Fibroblast of lung (primary cell): ENCODE results near the gene ZNF860. TPM values are rescaled to one million over a fixed set of nuclear protein-coding genes. Genes with fewer than 3 reads are reported as not detected.
A peak's percentile ranks its signal among the peaks of the same experiment; 100 is the strongest.

ENCODE experiments used
- DNase-seq, 2 donors: peaks; one replicate each; pipeline versions ENCODE4 v3.0.0 to v3.0.0-alpha.2; 2010; ENCODE audit warnings: low read depth in 2 of 2
- H2AFZ ChIP-seq: 2 replicates; pipeline ENCODE4 v1.5.1; 2012; ENCODE audit warnings: low read length, control low read depth, inconsistent platforms
- H3K27ac ChIP-seq: 2 replicates; pipeline ENCODE4 v1.5.1; 2011; ENCODE audit warnings: low read length, control low read depth; ENCODE audit not compliant: insufficient read depth
- H3K27me3 ChIP-seq: 2 replicates; pipeline ENCODE4 v1.5.1; 2011; ENCODE audit warnings: mild to moderate bottlenecking, low read length; ENCODE audit not compliant: control insufficient read depth, insufficient read depth
- H3K36me3 ChIP-seq: 2 replicates; pipeline ENCODE4 v1.5.1; 2011; ENCODE audit warnings: low read length; ENCODE audit not compliant: control insufficient read depth, insufficient read depth
- H3K4me1 ChIP-seq: 2 replicates; pipeline ENCODE4 v1.5.1; 2011; ENCODE audit warnings: low read length; ENCODE audit not compliant: control insufficient read depth, insufficient read depth; ENCODE audit errors: extremely low read depth
- H3K4me2 ChIP-seq: 2 replicates; pipeline ENCODE4 v1.5.1; 2011; ENCODE audit warnings: low read length, control low read depth; ENCODE audit not compliant: insufficient read depth; ENCODE audit errors: extremely low read depth
- H3K4me3 ChIP-seq, 4 experiments: fragments of 200-600 bp in 1 of 4; sonication (generic) in 1 of 4; replicated peaks in 1 of 4; 2 replicates each; pipeline ENCODE4 v1.5.1; 2011 to 2016; ENCODE audit warnings: low read length in 4 of 4, low read depth in 3 of 4, mild to moderate bottlenecking in 3 of 4, control low read depth in 2 of 4, inconsistent platforms in 1 of 4, mixed read lengths in 1 of 4; ENCODE audit not compliant: insufficient read depth in 1 of 4; ENCODE audit errors: control extremely low read depth in 1 of 4
- H3K79me2 ChIP-seq: 2 replicates; pipeline ENCODE4 v1.5.1; 2012; ENCODE audit warnings: mild to moderate bottlenecking, low read length, inconsistent platforms; ENCODE audit not compliant: control insufficient read depth, insufficient read depth
- H3K9ac ChIP-seq: 2 replicates; pipeline ENCODE4 v1.5.1; 2011; ENCODE audit warnings: mild to moderate bottlenecking, low read length, control low read depth; ENCODE audit not compliant: insufficient read depth
- H3K9me3 ChIP-seq: 2 replicates; pipeline ENCODE4 v1.5.1; 2012; ENCODE audit warnings: low read depth, low read length; ENCODE audit not compliant: control insufficient read depth, insufficient read depth
- H4K20me1 ChIP-seq: 2 replicates; pipeline ENCODE4 v1.5.1; 2011; ENCODE audit warnings: low read length; ENCODE audit not compliant: control insufficient read depth, insufficient read depth; ENCODE audit errors: extremely low read depth
- EZH2 ChIP-seq: IDR thresholded peaks from 2 replicates; pipeline ENCODE4 v1.5.1; 2012; ENCODE audit warnings: low read length, control low read depth, mild to moderate bottlenecking; ENCODE audit errors: missing control alignments
- polyA plus RNA-seq, 2 donors: library from polyadenylated mRNA; depleted of rRNA in 1 of 2; stranded (reverse) in 1 of 2; unstranded in 1 of 2; fragments of >200 nt; gene quantifications; 2 replicates each; pipeline ENCODE4 v1.2.1, GENCODE V29; 2011 to 2012; ENCODE audit warnings: missing spikeins in 1 of 2
- total RNA-seq: library from RNA; depleted of rRNA; stranded (reverse); fragments of >200 nt; gene quantifications from 2 replicates; pipeline ENCODE4 v1.2.1, GENCODE V29; 2014
- TF ChIP-seq, protein P1 (sequence below), 2 donors: IDR thresholded peaks in 1 of 2; conservative IDR thresholded peaks in 1 of 2; 1 replicate in 1 of 2; 2 replicates in 1 of 2; pipeline ENCODE4 v1.5.1; 2011 to 2012; ENCODE audit warnings: low read length in 2 of 2, control low read depth in 1 of 2, inconsistent platforms in 1 of 2, low read depth in 1 of 2, mild to moderate bottlenecking in 1 of 2

The ZNF860 gene
- total and polyA plus RNA-seq, 2 donors (not counting 1 experiment from before 2014, with no cell fraction given): 0.50 to 0.52 TPM

DNA sequence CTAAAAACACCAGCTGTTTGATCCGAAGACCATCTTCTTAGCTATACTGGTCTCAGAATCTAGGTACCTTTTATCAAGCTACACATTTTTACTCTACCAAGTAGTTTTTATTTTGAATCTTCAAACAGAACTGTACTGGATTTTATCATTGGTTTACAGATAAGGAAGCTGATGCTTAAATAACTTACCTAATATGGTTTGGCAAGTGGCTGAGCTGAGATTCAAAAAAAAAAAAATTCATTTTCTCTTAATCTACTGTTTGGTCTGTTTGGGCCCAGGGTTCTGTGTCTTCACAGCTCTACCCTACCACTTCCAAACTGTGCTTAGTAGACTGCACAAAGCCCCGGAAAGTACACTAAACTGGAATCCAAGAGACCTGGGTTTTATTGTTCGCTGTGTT, 35.7 kb downstream of the ZNF860 start:
- no peaks in the 10 kb centered on the region for H3K36me3 ChIP-seq
- H3K79me2 ChIP-seq: no peaks in the 10 kb centered on the region
- no peaks in the 10 kb centered on the region for H3K9me3 ChIP-seq
- H3K4me1 ChIP-seq: no peaks in the 10 kb centered on the region
- no peak overlapping the region for H3K27ac ChIP-seq
- no peaks in the 10 kb centered on the region for H3K27me3 ChIP-seq
- no peak overlapping the region for H3K4me3 ChIP-seq
- peak in 1 of 2 donors; percentile 10 for DNase-seq
- H4K20me1 ChIP-seq: no peaks in the 10 kb centered on the region
- no peak for TF ChIP-seq EZH2
- TF ChIP-seq, protein P1, sequence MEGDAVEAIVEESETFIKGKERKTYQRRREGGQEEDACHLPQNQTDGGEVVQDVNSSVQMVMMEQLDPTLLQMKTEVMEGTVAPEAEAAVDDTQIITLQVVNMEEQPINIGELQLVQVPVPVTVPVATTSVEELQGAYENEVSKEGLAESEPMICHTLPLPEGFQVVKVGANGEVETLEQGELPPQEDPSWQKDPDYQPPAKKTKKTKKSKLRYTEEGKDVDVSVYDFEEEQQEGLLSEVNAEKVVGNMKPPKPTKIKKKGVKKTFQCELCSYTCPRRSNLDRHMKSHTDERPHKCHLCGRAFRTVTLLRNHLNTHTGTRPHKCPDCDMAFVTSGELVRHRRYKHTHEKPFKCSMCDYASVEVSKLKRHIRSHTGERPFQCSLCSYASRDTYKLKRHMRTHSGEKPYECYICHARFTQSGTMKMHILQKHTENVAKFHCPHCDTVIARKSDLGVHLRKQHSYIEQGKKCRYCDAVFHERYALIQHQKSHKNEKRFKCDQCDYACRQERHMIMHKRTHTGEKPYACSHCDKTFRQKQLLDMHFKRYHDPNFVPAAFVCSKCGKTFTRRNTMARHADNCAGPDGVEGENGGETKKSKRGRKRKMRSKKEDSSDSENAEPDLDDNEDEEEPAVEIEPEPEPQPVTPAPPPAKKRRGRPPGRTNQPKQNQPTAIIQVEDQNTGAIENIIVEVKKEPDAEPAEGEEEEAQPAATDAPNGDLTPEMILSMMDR (conservative IDR thresholded peaks at IDR 0.05 in 1 of 2, IDR thresholded peaks at IDR 0.05 in 1 of 2; ENCODE audit: low read depth in 1 of 2, low read length in 2 of 2): no peak
- H3K4me2 ChIP-seq: no peak overlapping the region
- no peak overlapping the region for H2AFZ ChIP-seq
- no peak overlapping the region for H3K9ac ChIP-seq

DNA sequence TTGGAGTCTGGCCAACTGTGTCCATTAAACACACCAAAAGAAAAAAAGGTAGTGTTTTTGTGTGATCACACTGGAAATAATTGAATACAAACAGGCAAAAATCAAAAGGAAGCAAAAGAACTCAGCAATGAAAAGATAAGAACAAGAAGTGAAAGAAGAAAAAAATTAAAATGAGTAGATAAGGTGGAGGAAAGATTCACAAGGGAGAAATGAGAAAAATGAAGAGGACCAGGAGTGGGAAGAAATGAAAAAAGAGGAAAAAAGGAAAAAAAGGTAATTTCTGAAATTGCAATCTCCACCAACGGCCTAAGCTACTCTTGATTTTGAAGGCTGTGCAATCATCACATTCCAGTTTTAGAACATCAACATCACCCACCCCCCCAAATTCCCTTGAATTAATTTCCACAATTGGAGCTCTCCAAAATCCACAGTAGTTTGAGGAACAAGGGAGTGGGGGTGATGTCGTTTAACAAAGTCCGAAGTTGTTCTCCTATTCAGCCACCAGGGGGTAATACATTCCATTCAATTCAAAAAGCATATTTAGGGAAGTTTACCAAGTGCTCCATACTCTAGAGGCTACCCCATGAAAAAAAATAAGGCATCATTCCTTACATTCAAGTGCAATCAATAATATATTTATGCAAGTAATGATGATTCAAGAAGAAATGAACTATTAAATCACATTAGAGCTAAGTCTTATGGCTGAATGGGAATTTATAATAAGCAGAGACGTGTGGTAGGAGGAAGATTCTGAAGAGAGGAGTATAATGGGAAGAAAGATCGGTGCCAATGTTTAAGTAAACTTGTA, 37.4 kb downstream of the ZNF860 start:
- Histone ChIP-seq H3K27me3 (no peaks in the 10 kb centered on the region), H3K9ac (no peak overlapping the region), H3K4me1 (no peaks in the 10 kb centered on the region), H3K27ac (no peak overlapping the region), H3K4me2 (no peak overlapping the region), H3K9me3 (no peaks in the 10 kb centered on the region), H2AFZ (no peak overlapping the region), H4K20me1 (no peaks in the 10 kb centered on the region), H3K36me3 (no peaks in the 10 kb centered on the region), H3K79me2 (no peaks in the 10 kb centered on the region), H3K4me3 (no peak overlapping the region)
- TF ChIP-seq, protein P1 (conservative IDR thresholded peaks at IDR 0.05 in 1 of 2, IDR thresholded peaks at IDR 0.05 in 1 of 2; ENCODE audit: low read depth in 1 of 2, low read length in 2 of 2): peak; percentile 62 to 65
- no peak for TF ChIP-seq EZH2
- DNase-seq: peak; percentile 56 to 82

DNA sequence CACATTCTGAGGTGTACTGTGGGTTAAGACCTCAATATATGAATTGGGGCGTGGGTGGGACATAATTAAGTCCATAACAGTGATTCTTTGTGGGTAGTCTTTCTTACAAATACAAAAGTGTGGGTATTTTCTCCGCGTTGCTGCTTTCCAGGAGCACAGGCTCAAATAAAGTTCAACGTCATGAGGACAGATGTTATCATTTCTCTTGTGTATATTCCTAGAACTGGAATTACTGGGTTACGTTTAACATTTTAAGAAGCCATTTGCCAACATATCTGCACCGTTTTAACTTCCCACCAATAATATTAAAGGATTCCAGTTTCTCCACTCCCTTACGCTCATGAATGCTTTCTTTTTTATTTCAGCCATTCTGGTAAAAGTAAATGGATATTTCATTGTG, 39.6 kb downstream of the ZNF860 start:
- Histone ChIP-seq H4K20me1 (no peaks in the 10 kb centered on the region), H3K27me3 (no peaks in the 10 kb centered on the region), H3K27ac (no peak overlapping the region), H3K79me2 (no peaks in the 10 kb centered on the region), H3K4me2 (no peak overlapping the region), H3K9ac (no peak overlapping the region), H3K9me3 (no peaks in the 10 kb centered on the region), H3K36me3 (no peaks in the 10 kb centered on the region), H2AFZ (no peak overlapping the region), H3K4me1 (no peaks in the 10 kb centered on the region), H3K4me3 (no peak overlapping the region)
- TF ChIP-seq, protein P1 (conservative IDR thresholded peaks at IDR 0.05 in 1 of 2, IDR thresholded peaks at IDR 0.05 in 1 of 2; ENCODE audit: low read depth in 1 of 2, low read length in 2 of 2): no peak
- no peak for TF ChIP-seq EZH2
- DNase-seq: no peak
